HEK293 (cell line): ENCODE results near the gene MRTFB.

ENCODE experiments used
- CTCF ChIA-PET: fragments of 350-600 bp; formaldehyde crosslinking; extraction: SDS; loops from one replicate; lab custom pipeline; 2021; ENCODE audit warnings: antibody characterized with exemption; lab: Yijun Ruan, JAX
- POLR2A ChIA-PET: fragments of 300-600 bp; formaldehyde crosslinking; extraction: SDS; loops from one replicate; lab custom pipeline; 2020; ENCODE audit warnings: antibody characterized with exemption, inconsistent platforms; lab: Yijun Ruan, JAX
- H3K27ac ChIP-seq: fragments of 200-500 bp; sonication (Bioruptor generic); 2 replicates; pipeline ENCODE4 v1.5.1; 2014; ENCODE audit warnings: low read depth, low read length, control low read depth, inconsistent platforms; ENCODE audit errors: extremely low read depth
- H3K36me3 ChIP-seq, 2 experiments: fragments of 200-500 bp in 1 of 2; sonication (Bioruptor generic) in 1 of 2; 1 replicate in 1 of 2; 2 replicates in 1 of 2; pipeline ENCODE4 v1.5.1; 2014 to 2017; ENCODE audit warnings: inconsistent platforms in 2 of 2, low read length in 2 of 2; ENCODE audit not compliant: control insufficient read depth in 2 of 2, insufficient read depth in 1 of 2
- H3K4me1 ChIP-seq: fragments of 200-500 bp; sonication (Bioruptor generic); 2 replicates; pipeline ENCODE4 v1.5.1; 2014; ENCODE audit warnings: mild to moderate bottlenecking, low read length, inconsistent platforms; ENCODE audit not compliant: control insufficient read depth, insufficient read depth
- H3K4me3 ChIP-seq: 2 replicates; pipeline ENCODE4 v1.5.1; 2011; ENCODE audit warnings: low read depth, mild to moderate bottlenecking, control low read depth, low read length, moderate library complexity
- H3K9me3 ChIP-seq: fragments of 200-500 bp; sonication (Bioruptor generic); 2 replicates; pipeline ENCODE4 v1.5.1; 2014; ENCODE audit warnings: low read depth, low read length, inconsistent platforms; ENCODE audit not compliant: control insufficient read depth, insufficient read depth
- HIC1 ChIP-seq: fragments of 450-650 bp; formaldehyde crosslinking; IDR thresholded peaks from 2 replicates; pipeline ENCODE4 v1.5.1; 2016; ENCODE audit warnings: missing biosample characterization, missing genetic modification characterization
- HOXA7 ChIP-seq: sonication (generic); formaldehyde crosslinking; IDR thresholded peaks from 2 replicates; pipeline ENCODE4 v1.8.1; 2022; ENCODE audit warnings: missing genetic modification reagents, borderline replicate concordance
- PRDM6 ChIP-seq: fragments of 450-650 bp; formaldehyde crosslinking; IDR thresholded peaks from 2 replicates; pipeline ENCODE4 v1.5.1; 2017; ENCODE audit warnings: missing biosample characterization, missing genetic modification characterization
- TCF7L2 ChIP-seq: IDR thresholded peaks from 2 replicates; pipeline ENCODE4 v1.6.1; 2011; ENCODE audit warnings: low read depth, mild to moderate bottlenecking, inconsistent platforms, low read length, moderate library complexity, borderline replicate concordance
- TRIM28 ChIP-seq: IDR thresholded peaks from 2 replicates; pipeline ENCODE4 v1.6.1; 2011; ENCODE audit warnings: low read length, control low read depth, borderline replicate concordance
- TSHZ1 ChIP-seq: fragments of 450-650 bp; formaldehyde crosslinking; IDR thresholded peaks from 2 replicates; pipeline ENCODE4 v1.5.1; 2016; ENCODE audit warnings: missing biosample characterization, missing genetic modification characterization, borderline replicate concordance
- ZBTB11 ChIP-seq: fragments of 450-650 bp; formaldehyde crosslinking; conservative IDR thresholded peaks from 2 replicates; pipeline ENCODE4 v1.5.1; 2016; ENCODE audit warnings: low read depth, missing biosample characterization, missing genetic modification characterization
- ZFP69B ChIP-seq: fragments of 450-650 bp; formaldehyde crosslinking; IDR thresholded peaks from 2 replicates; pipeline ENCODE4 v1.5.1; 2016; ENCODE audit warnings: missing biosample characterization, missing genetic modification characterization
- ZNF112 ChIP-seq: fragments of 450-650 bp; formaldehyde crosslinking; IDR thresholded peaks from 2 replicates; pipeline ENCODE4 v1.5.0; 2017; ENCODE audit warnings: missing biosample characterization, missing genetic modification characterization
- ZNF121 ChIP-seq: fragments of 450-650 bp; formaldehyde crosslinking; IDR thresholded peaks from 2 replicates; pipeline ENCODE4 v1.5.1; 2016; ENCODE audit warnings: missing biosample characterization, missing genetic modification characterization
- ZNF132 ChIP-seq: fragments of 450-650 bp; formaldehyde crosslinking; IDR thresholded peaks from 2 replicates; pipeline ENCODE4 v1.5.1; 2017; ENCODE audit warnings: missing biosample characterization, missing genetic modification characterization, borderline replicate concordance
- ZNF184 ChIP-seq: fragments of 450-650 bp; IDR thresholded peaks from 2 replicates; pipeline ENCODE4 v1.5.1; 2018; ENCODE audit warnings: missing biosample characterization, mild to moderate bottlenecking, missing genetic modification characterization
- ZNF2 ChIP-seq: fragments of 450-650 bp; formaldehyde crosslinking; IDR thresholded peaks from 2 replicates; pipeline ENCODE4 v1.5.1; 2016; ENCODE audit warnings: missing biosample characterization, missing genetic modification characterization
- ZNF211 ChIP-seq: fragments of 450-650 bp; formaldehyde crosslinking; IDR thresholded peaks from 2 replicates; pipeline ENCODE4 v1.5.1; 2016; ENCODE audit warnings: low read depth, missing biosample characterization, missing genetic modification characterization
- ZNF37A ChIP-seq: fragments of 450-650 bp; IDR thresholded peaks from 2 replicates; pipeline ENCODE4 v1.5.1; 2018; ENCODE audit warnings: missing biosample characterization, missing genetic modification characterization
- ZNF416 ChIP-seq: fragments of 450-650 bp; formaldehyde crosslinking; IDR thresholded peaks from 2 replicates; pipeline ENCODE4 v1.5.1; 2016; ENCODE audit warnings: missing biosample characterization, missing genetic modification characterization
- ZNF521 ChIP-seq: fragments of 450-650 bp; formaldehyde crosslinking; IDR thresholded peaks from 2 replicates; pipeline ENCODE4 v1.5.1; 2017; ENCODE audit warnings: missing biosample characterization, mild to moderate bottlenecking, missing genetic modification characterization
- ZNF555 ChIP-seq: fragments of 450-650 bp; formaldehyde crosslinking; conservative IDR thresholded peaks from 2 replicates; pipeline ENCODE4 v1.5.1; 2017; ENCODE audit warnings: missing biosample characterization, mild to moderate bottlenecking, missing genetic modification characterization, inconsistent platforms
- ZNF701 ChIP-seq: fragments of 450-650 bp; formaldehyde crosslinking; IDR thresholded peaks from 2 replicates; pipeline ENCODE4 v1.5.1; 2016; ENCODE audit warnings: missing biosample characterization, missing genetic modification characterization
- ZNF830 ChIP-seq: fragments of 450-650 bp; IDR thresholded peaks from 2 replicates; pipeline ENCODE4 v1.5.0; 2018; ENCODE audit warnings: missing biosample characterization, missing genetic modification characterization, low read depth, mild to moderate bottlenecking, moderate library complexity
- ZNF837 ChIP-seq: fragments of 450-650 bp; formaldehyde crosslinking; IDR thresholded peaks from 2 replicates; pipeline ENCODE4 v1.5.1; 2016; ENCODE audit warnings: missing biosample characterization, missing genetic modification characterization

Gene MRTFB

GRCh38 chr16:14211856-14212543 lies 140.9 kb downstream of the MRTFB start:
- Histone ChIP-seq H3K4me1 (no peaks in the 10 kb centered on the region), H3K27ac (no peak overlapping the region), H3K4me3 (no peak overlapping the region), H3K36me3 (peaks cover 0 to 14% of the 10 kb centered on the region in 2 experiments; a peak in 1 of 3 replicates), H3K9me3 (no peaks in the 10 kb centered on the region)
- ChIA-PET CTCF (interaction anchor here (0.6 kb wide), 1 partner anchor 37 kb away, joined by 3 read pairs; no protein-coding TSS in a partner anchor), POLR2A (no interaction called here)
- no peak for TF ChIP-seq HOXA7 (CRISPR knock-in tag)
- no peak for TF ChIP-seq ZNF37A (tag by site-specific recombination)
- TF ChIP-seq ZNF830 (tag by site-specific recombination) = no peak
- no peak for TF ChIP-seq ZNF184 (tag by site-specific recombination)

GRCh38 chr16:14215941-14216340 lies 144.8 kb downstream of the MRTFB start:
- no peaks in the 10 kb centered on the region for H3K4me1 ChIP-seq
- H3K27ac ChIP-seq = no peak overlapping the region
- H3K9me3 ChIP-seq = no peaks in the 10 kb centered on the region
- ChIA-PET POLR2A (no interaction called here), CTCF (interaction anchor here (0.6 to 2.0 kb wide), 2 partner anchors 34 to 240 kb away, joined by 4 read pairs; no protein-coding TSS in a partner anchor)
- H3K36me3 ChIP-seq = peaks cover 0 to 36% of the 10 kb centered on the region in 2 experiments; a peak in 2 of 3 replicates
- no peak overlapping the region for H3K4me3 ChIP-seq
- TF ChIP-seq ZNF701 (tag by site-specific recombination) (no peak), ZFP69B (tag by site-specific recombination) (no peak), ZNF555 (tag by site-specific recombination) (no peak), PRDM6 (no peak), ZNF121 (tag by site-specific recombination) (no peak), ZNF416 (tag by site-specific recombination) (no peak), ZNF2 (no peak), TCF7L2 (no peak), ZBTB11 (tag by site-specific recombination) (no peak), ZNF211 (tag by site-specific recombination) (no peak), ZNF132 (tag by site-specific recombination) (no peak), TSHZ1 (tag by site-specific recombination) (no peak), ZNF521 (tag by site-specific recombination) (no peak), ZNF837 (tag by site-specific recombination) (no peak), HIC1 (tag by site-specific recombination) (no peak), ZNF112 (no peak), TRIM28 (no peak)
